ENCODE data around the gene SLC37A3. TPM values are rescaled to one million over a fixed set of nuclear protein-coding genes. Genes with fewer than 3 reads are reported as not detected.

Gene SLC37A3
- total RNA-seq, 1 experiment from 2014 or later: 52.7 TPM

DNA sequence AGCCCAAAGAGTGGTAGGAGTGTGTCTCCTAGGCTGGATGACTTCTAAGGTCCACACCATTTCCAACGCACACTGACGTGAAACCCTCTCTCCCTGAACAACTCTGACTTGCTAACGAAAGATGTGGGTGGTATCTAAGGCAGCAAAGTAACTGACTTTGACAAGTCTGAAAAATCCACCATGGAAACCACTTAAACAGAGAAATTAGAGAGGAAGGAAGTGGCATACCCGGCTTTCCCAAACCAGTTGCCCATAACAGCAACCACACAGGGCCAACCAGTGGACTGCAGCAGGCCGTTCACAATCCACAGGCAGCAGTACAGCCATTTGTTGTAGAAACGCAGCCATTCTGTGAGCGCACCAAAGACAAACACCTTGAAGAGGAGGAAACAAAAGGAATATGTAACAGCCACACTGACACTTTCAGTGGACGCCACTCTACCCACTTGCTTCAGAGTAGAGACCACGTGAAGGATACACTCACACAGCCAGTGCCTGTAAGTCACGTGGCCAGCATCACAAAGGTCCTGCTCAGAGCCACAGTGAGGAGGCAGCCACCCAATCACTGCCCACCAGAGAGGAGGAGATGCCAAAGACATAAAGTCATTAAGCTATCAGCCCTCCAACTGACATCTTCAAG, 39.8 kb downstream of the SLC37A3 start:
- Histone ChIP-seq H2AK5ac (ENCODE audit: insufficient read length, low read length) (no peak overlapping the region), H4K8ac (replicated peaks; ENCODE audit: insufficient read length, low read depth, low read length) (no peak overlapping the region), H3K79me2 (ENCODE audit: insufficient read depth, low read length) (no peaks in the 10 kb centered on the region), H4K20me1 (ENCODE audit: control insufficient read depth, insufficient read depth, insufficient read length) (no peaks in the 10 kb centered on the region), H2AFZ (ENCODE audit: low read length) (no peak overlapping the region), H3K14ac (ENCODE audit: insufficient read depth, low read length) (no peak overlapping the region), H3K23ac (ENCODE audit: insufficient read length, low read depth, low read length) (no peak overlapping the region), H2BK20ac (ENCODE audit: low read depth, low read length, poor library complexity, severe bottlenecking) (no peak overlapping the region), H2BK120ac (ENCODE audit: low read depth, low read length, poor library complexity, severe bottlenecking) (no peak overlapping the region), H3K27ac (ENCODE audit: insufficient read length, low read depth, low read length) (no peak overlapping the region), H3K23me2 (ENCODE audit: insufficient read length, low read depth, low read length, poor library complexity, severe bottlenecking) (no peaks in the 10 kb centered on the region), H3K27me3 (ENCODE audit: insufficient read depth, low read length) (no peaks in the 10 kb centered on the region), H3K9me3 (ENCODE audit: control insufficient read depth, low read depth, low read length) (no peaks in the 10 kb centered on the region), H4K91ac (ENCODE audit: insufficient read length, low read depth, low read length) (no peak overlapping the region), H2BK5ac (ENCODE audit: insufficient read length, low read length) (no peak overlapping the region), H3K9ac (ENCODE audit: extremely low read depth, insufficient read length, low read length) (no peak overlapping the region), H3K4me1 (ENCODE audit: insufficient read depth, low read length) (no peaks in the 10 kb centered on the region), H3K56ac (ENCODE audit: insufficient read length, low read depth, low read length) (no peak overlapping the region), H3K4me2 (ENCODE audit: insufficient read depth, insufficient read length, low read length) (no peak overlapping the region), H2BK12ac (ENCODE audit: insufficient read length, low read depth, low read length) (no peak overlapping the region), H3K4ac (ENCODE audit: low read depth, low read length) (no peak overlapping the region), H2BK15ac (ENCODE audit: low read depth, low read length) (no peak overlapping the region), H4K5ac (ENCODE audit: insufficient read length, low read depth, low read length) (no peak overlapping the region), H3K18ac (ENCODE audit: insufficient read length, low read depth, low read length) (no peak overlapping the region), H3K79me1 (ENCODE audit: insufficient read depth, low read depth, low read length, poor library complexity, severe bottlenecking) (no peaks in the 10 kb centered on the region), H3T11ph (ENCODE audit: low read length) (no peak overlapping the region)
- Mint-ChIP-seq H3K4me3 (no peak overlapping the region), H3K27ac (peak overlapping the region in 1 of 3 experiments; percentile 13; a peak in 3 of 7 replicates), H3K36me3 (ENCODE audit: insufficient read depth in 1 of 3, low read depth in 3 of 3) (peaks cover 32 to 70% (median 62%) of the 10 kb centered on the region in 3 experiments), H3K27me3 (ENCODE audit: low read depth) (no peaks in the 10 kb centered on the region), H3K9me3 (peaks cover 4 to 6% of the 10 kb centered on the region in 2 experiments; a peak in 4 of 5 replicates), H3K4me1 (no peaks in the 10 kb centered on the region)
- TF ChIP-seq, protein P1, sequence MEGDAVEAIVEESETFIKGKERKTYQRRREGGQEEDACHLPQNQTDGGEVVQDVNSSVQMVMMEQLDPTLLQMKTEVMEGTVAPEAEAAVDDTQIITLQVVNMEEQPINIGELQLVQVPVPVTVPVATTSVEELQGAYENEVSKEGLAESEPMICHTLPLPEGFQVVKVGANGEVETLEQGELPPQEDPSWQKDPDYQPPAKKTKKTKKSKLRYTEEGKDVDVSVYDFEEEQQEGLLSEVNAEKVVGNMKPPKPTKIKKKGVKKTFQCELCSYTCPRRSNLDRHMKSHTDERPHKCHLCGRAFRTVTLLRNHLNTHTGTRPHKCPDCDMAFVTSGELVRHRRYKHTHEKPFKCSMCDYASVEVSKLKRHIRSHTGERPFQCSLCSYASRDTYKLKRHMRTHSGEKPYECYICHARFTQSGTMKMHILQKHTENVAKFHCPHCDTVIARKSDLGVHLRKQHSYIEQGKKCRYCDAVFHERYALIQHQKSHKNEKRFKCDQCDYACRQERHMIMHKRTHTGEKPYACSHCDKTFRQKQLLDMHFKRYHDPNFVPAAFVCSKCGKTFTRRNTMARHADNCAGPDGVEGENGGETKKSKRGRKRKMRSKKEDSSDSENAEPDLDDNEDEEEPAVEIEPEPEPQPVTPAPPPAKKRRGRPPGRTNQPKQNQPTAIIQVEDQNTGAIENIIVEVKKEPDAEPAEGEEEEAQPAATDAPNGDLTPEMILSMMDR (conservative IDR thresholded peaks at IDR 0.05): no peak
- no CpG with 5 or more reads among the region's 10 CpGs for WGBS (ENCODE audit: extremely low coverage, insufficient read length, low lambda C conversion rate)
- DNase-seq: no peak

Measured in H9 (cell line).